CD4-positive, alpha-beta T cell treated with Interleukin-2 at 100 ng/mL for 4 hours (primary cell): ENCODE results near the gene CENPP.
"Not testable (repeated sequence)": the region's sequence is repeated elsewhere in the genome, so short reads cannot be mapped to it uniquely, and the experiment has no call there.

ENCODE experiments used
- DNase-seq: peaks from one replicate; pipeline ENCODE4 v3.0.0-alpha.2; 2020; ENCODE audit warnings: low spot score

CENPP gene

GRCh38 chr9:92538541-92538940 lies 212.8 kb downstream of the CENPP start:
- DNase-seq, result no peak

GRCh38 chr9:92543972-92544371 lies 218.2 kb downstream of the CENPP start:
- DNase-seq, result no peak

- DNase-seq, result no peak
These were observed 219.3 kb downstream of the CENPP start for GRCh38 chr9:92545002-92545510.

- DNase-seq, result no peak
These were observed 221.6 kb downstream of the CENPP start for GRCh38 chr9:92547356-92547755.

GRCh38 chr9:92550765-92551164 lies 225.0 kb downstream of the CENPP start:
- no peak for DNase-seq

GRCh38 chr9:92558612-92559374 lies 233.0 kb downstream of the CENPP start:
- no peak for DNase-seq

- no peak for DNase-seq
These were observed 235.9 kb downstream of the CENPP start for GRCh38 chr9:92561374-92562330.

GRCh38 chr9:92562461-92562967 lies 236.8 kb downstream of the CENPP start:
- no peak for DNase-seq

GRCh38 chr9:92563116-92564100 lies 237.7 kb downstream of the CENPP start:
- DNase-seq, result no peak

- DNase-seq, result no peak
These were observed 238.8 kb downstream of the CENPP start for GRCh38 chr9:92564504-92564903.

- DNase-seq, result no peak
These were observed 239.2 kb downstream of the CENPP start for GRCh38 chr9:92564982-92565381.

- not testable (repeated sequence) for DNase-seq
These were observed 246.1 kb downstream of the CENPP start for GRCh38 chr9:92571871-92572270.

GRCh38 chr9:92573612-92574011 lies 247.9 kb downstream of the CENPP start:
- not testable (repeated sequence) for DNase-seq

- DNase-seq, result no peak
These were observed 250.4 kb downstream of the CENPP start for GRCh38 chr9:92576175-92576574.

GRCh38 chr9:92589923-92590322 lies 264.2 kb downstream of the CENPP start:
- DNase-seq, result no peak

GRCh38 chr9:92590377-92590776 lies 264.6 kb downstream of the CENPP start:
- no peak for DNase-seq

GRCh38 chr9:92592537-92592936 lies 266.8 kb downstream of the CENPP start:
- no peak for DNase-seq

GRCh38 chr9:92592946-92593861 lies 267.5 kb downstream of the CENPP start:
- DNase-seq, result no peak

- DNase-seq, result not testable (repeated sequence)
These were observed 269.3 kb downstream of the CENPP start for GRCh38 chr9:92595075-92595474.

- no peak for DNase-seq
These were observed 270.2 kb downstream of the CENPP start for GRCh38 chr9:92595930-92596329.
